Activated CD4-positive, alpha-beta T cell treated with anti-CD3 and anti-CD28 coated beads, Interleukin-2, amount 50 U/mL, for 24 hours (primary cell): ENCODE measurements around the gene PIK3CB.
"Not testable (repeated sequence)": the region's sequence is repeated elsewhere in the genome, so short reads cannot be mapped to it uniquely, and the experiment has no call there.

ENCODE experiments used
- DNase-seq, 2 donors: peaks; one replicate each; pipeline ENCODE4 v3.0.0-alpha.2; 2020; ENCODE audit warnings: low read depth in 1 of 2, low spot score in 1 of 2

Gene PIK3CB

DNA sequence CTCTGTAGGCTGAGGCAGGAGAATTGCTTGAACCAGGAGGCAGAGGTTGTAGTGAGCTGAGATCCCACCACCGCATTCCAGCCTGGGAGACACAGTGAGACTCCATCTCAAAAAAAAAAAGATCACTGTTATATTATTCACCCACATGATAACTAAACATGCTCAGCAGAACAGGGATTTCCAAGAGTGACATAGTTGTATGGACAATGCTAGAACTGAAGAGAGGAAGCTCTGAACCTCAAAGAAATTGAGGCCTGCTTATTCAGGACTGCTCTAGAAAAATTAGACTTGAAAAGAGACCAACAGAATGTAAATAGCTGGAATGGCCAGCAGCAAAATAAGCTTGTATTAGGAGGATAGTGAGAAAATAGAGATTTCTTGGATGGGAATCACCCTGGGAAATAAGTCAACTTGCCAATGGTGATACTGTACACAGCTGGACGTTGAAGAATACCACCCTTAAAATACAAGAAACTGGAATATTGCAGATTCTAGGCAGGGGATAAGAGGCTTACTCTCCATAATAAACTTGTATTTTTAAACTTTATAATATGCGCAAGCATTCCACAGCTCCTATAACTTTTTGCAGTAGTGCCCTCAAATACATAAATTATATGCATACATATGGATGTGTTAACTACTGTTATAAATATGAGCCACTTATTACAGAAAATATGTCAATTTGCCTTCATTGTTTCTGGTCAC is 28.2 kb downstream of the PIK3CB start:
- DNase-seq: no peak

DNA sequence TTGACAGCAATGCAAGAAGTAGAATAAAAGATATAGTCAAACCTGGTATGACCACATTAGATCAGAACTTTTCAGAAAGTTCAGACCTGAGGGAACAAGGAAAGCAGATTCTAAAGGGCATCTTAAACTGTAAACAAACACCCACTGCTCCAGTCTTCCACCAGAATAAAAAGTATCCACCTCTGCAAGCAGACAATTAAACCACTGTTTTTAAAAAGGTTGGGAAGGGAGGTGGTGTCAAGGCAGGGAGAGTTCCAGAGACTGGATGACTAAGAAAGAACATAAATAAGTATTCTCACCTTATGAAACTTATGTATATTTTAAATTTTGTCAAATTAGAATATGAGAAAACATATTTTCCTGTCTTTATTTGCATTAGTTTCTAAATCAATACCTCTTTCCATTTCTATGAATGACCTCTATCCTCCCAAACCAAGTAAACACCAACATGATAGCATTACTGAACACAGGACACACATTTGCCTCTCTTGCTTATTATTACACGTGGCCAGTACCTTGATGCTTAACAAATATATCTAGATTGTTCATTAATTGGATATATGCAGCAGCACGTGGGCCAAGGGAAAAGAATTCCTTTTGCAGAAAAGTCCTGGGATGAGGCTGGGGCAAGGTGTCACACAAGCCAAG is 31.6 kb downstream of the PIK3CB start:
- no peak for DNase-seq

DNA sequence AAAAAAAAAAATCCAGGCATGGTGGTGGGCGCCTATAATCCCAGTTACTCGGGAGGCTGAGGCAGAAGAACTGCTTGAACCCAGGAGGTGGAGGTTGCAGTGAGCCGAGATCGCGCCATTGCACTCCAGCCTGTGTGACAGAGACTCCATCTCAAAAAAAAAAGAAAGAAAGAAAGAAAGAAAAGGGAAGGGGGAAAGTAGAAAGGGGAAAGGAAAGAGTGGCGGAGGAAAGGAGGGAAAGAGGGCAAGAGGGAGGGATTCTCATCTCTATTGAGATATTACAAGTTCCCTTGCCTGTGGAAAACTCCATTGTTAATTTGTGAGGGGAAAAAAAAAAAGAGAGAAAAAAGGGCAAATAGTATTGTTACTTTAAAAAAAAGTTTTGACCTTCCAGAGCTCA is 32.5 kb downstream of the PIK3CB start:
- DNase-seq: not testable (repeated sequence)

DNA sequence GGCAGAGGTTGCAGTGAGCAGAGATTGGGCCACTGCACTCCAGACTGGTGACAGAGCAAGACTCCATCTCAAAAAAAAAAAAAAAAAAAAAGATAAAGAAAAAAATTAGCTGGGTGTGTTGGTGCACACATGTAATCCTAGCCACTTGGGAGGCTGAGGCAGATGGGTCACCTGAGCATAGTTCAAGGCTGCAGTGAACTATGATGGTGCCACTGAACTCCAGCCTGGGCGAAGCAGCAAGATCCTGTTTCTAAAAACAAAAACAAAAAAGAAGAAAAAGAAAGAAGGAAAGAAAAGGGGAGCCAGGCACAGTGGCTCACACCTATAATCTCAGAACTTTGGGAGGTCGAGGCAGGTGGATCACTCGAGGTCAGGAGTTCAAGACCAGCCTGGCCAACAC is 32.9 kb downstream of the PIK3CB start:
- no peak for DNase-seq

DNA sequence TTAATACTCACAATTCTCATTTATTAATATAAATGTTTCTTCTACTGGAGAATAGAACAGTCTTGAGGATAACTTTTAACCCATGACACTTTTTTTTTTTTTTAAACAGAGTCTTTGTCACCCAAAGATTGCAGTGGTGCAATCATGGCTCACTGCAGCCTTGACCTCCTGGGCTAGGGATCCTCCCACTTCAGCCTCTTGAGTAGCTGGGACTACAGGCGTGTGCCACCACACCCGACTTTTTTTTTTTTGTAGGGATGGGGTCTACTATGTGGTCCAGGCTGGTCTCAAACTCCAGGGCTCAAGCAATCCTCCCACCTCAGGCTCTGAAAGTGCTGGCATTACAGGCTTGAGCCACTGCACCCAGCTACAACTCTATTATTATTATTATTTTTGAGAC is 34.5 kb downstream of the PIK3CB start:
- no peak for DNase-seq

GRCh38 chr3:138799822-138800221 is 34.9 kb downstream of the PIK3CB start:
- no peak for DNase-seq

GRCh38 chr3:138797508-138798038 is 37.2 kb downstream of the PIK3CB start:
- no peak for DNase-seq

DNA sequence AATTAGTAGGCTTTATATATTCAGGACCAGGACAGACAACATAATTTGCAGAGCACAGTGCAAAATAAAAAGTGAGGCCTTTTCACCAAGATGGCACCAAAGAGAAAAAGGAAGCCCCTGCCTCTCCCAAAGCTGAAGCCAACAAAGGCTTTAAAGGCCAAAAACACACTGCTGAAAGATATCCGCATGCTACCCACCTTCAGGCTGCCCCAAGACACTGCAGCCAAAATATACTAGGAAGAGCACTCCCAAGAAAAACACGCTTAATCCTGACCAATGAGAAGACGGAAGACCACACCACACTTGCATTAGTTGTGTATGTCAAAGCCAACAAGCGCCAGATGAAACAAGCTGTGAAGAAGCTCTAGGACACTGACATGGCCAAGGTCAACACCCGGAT is 38.0 kb downstream of the PIK3CB start:
- no peak for DNase-seq

GRCh38 chr3:138786788-138787271 is 47.9 kb downstream of the PIK3CB start:
- no peak for DNase-seq

DNA sequence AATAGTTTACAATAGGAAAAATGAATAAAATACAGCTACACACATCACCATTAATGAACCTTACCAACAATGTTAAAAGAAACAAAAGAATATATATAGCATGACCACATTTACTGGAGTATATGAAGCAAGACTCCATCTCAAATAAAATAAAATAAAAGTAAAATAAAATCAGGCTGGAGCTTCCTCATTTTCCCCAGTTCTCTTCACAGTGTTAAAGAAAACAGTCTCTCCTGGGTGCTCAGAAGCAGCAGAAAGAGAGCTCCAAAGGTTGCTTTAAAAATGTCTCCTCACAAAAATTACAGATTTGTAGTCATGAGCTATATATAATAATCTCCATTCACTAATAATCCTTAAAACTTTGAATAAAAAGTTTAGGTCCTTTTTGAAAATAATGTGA is 48.8 kb downstream of the PIK3CB start:
- no peak for DNase-seq

DNA sequence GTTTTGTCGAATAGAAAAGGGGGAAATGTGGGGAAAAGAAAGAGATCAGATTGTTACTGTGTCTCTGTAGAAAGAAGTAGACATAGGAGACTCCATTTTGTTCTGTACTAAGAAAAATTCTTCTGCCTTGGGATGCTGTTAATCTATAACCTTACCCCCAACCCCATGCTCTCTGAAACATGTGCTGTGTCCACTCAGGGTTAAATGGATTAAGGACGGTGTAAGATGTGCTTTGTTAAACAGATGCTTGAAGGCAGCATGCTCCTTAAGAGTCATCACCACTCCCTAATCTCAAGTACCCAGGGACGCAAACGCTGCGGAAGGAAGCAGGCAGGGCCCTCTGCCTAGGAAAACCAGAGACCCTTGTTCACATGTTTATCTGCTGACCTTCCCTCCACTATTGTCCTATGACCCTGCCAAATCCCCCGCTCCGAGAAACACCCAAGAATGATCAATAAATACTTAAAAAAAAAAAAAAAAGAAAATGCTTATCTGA is 49.3 kb downstream of the PIK3CB start:
- not testable (repeated sequence) for DNase-seq

DNA sequence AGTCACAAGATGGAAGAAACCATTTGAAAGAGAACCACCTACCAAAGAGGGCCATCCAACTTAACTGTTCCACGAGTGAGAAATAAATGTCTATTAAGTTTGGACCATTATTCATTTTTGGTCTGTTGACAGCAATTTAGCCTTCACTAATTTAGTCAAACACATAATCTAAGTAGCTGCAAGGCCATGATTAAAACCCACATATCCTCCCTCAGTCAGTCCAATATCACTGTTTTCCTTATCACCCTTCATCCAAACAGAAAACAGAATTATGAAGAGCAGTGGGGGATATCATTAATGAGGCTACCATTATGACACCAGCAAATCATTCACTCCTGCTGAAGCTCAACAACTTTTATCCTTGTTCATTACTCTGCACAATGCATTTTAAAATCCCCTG is 52.0 kb downstream of the PIK3CB start:
- DNase-seq: no peak

- no peak for DNase-seq
These were observed 53.7 kb downstream of the PIK3CB start for GRCh38 chr3:138781012-138781470.

GRCh38 chr3:138778643-138779042 is 56.1 kb downstream of the PIK3CB start:
- no peak for DNase-seq

- no peak for DNase-seq
These were observed 57.8 kb downstream of the PIK3CB start for GRCh38 chr3:138776961-138777360.

DNA sequence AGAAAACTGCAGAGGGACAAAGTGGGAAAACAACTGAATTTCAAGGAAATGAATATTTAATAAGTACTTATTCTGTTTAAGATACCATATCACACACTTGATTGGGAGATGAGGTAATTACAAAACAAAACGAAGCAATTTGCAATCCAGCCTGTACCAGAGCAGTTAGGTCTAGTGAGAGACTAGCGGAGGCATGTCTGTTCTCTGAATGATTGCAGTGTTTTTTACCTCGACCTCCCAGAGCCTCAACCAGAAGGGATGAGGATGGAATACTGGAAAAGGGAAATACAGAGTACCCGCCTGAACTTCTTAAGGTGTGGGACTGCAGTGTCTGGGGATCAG is 59.5 kb downstream of the PIK3CB start:
- no peak for DNase-seq

- peak in 1 of 2 donors; percentile 27 for DNase-seq
These were observed 60.0 kb downstream of the PIK3CB start for GRCh38 chr3:138774529-138775253.

GRCh38 chr3:138771585-138771984 is 63.1 kb downstream of the PIK3CB start:
- no peak for DNase-seq

GRCh38 chr3:138769616-138770015 is 65.1 kb downstream of the PIK3CB start:
- no peak for DNase-seq

DNA sequence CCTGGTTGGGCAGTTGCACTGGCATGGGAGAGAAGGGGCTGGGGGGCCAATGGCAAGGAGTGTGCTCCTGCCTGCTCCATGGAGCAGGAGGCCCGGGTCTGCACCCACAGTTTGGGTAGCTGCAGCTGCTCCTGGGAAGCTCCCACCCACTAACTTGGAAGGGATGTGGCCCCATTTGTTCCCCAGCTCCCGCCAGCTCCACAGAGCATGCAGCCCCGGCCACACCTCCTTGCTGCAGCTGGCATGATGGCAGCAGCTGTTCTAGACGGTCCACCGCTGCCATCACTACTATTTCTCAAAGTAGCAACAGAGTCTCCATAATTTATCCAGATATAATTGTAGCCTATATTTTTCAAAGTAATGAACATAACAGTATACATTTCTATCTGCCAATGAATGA is 65.8 kb downstream of the PIK3CB start:
- DNase-seq: no peak

DNA sequence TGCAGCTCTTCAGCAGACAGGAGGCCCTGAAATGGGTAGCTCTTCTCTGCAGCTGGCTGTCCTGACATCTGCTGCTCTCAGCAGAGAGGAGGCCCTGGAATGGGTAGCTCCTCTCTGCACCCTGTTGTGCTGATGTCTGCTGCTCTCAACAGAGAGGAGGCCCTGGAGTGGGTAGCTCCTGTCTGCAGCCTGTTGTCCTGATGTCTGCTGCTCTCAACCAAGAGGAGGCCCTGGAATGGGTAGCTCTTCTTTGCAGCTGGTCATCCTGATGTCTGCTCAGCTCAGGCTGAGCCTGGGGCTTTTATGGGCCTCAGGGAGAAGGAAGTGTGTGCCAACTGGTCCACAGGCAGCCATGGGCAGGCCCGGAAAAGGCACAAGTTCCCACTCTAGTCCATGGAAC is 66.6 kb downstream of the PIK3CB start:
- no peak for DNase-seq
